Amniotic stem cell (primary cell): ENCODE data around the gene WNK1.
"Not testable (repeated sequence)": the region's sequence is repeated elsewhere in the genome, so short reads cannot be mapped to it uniquely, and the experiment has no call there.

Experiments
- DNase-seq: peaks from one replicate; lab custom pipeline; 2025; lab: John Stamatoyannopoulos, UW

Gene WNK1

GRCh38 chr12:912466-913235 is 160.3 kb downstream of the WNK1 start:
- no peak for DNase-seq

- DNase-seq: peak; percentile 12
Measured at GRCh38 chr12:913919-914698, 161.7 kb downstream of the WNK1 start.

- DNase-seq: no peak
Measured at GRCh38 chr12:915090-915489, 162.7 kb downstream of the WNK1 start.

- no peak for DNase-seq
Measured at GRCh38 chr12:916240-916639, 163.9 kb downstream of the WNK1 start.

GRCh38 chr12:916712-917445 is 164.5 kb downstream of the WNK1 start:
- DNase-seq: no peak

- no peak for DNase-seq
Measured at GRCh38 chr12:920676-921075, 168.3 kb downstream of the WNK1 start.

GRCh38 chr12:922285-922684 is 169.9 kb downstream of the WNK1 start:
- no peak for DNase-seq

GRCh38 chr12:926641-927040 is 174.3 kb downstream of the WNK1 start:
- no peak for DNase-seq

GRCh38 chr12:931060-931459 is 178.7 kb downstream of the WNK1 start:
- DNase-seq: no peak

GRCh38 chr12:931591-931990 is 179.2 kb downstream of the WNK1 start:
- DNase-seq: no peak

GRCh38 chr12:935891-936290 is 183.5 kb downstream of the WNK1 start:
- not testable (repeated sequence) for DNase-seq

GRCh38 chr12:936377-937345 is 184.3 kb downstream of the WNK1 start:
- no peak for DNase-seq

- no peak for DNase-seq
Measured at GRCh38 chr12:938810-939209, 186.4 kb downstream of the WNK1 start.

- no peak for DNase-seq
Measured at GRCh38 chr12:943051-943450, 190.7 kb downstream of the WNK1 start.

GRCh38 chr12:944211-944610 is 191.8 kb downstream of the WNK1 start:
- no peak for DNase-seq

- DNase-seq: no peak
Measured at GRCh38 chr12:946212-946611, 193.8 kb downstream of the WNK1 start.

GRCh38 chr12:946631-947030 is 194.3 kb downstream of the WNK1 start:
- no peak for DNase-seq

- DNase-seq: no peak
Measured at GRCh38 chr12:948238-948637, 195.9 kb downstream of the WNK1 start.

- peak; percentile 98 for DNase-seq
Measured at GRCh38 chr12:949453-950191, 197.2 kb downstream of the WNK1 start, which contains the start of gene RAD52. Gene RAD52, minus strand, starts transcription at chr12:949694. Its CDS starts 16,636 bp downstream, at chr12:933058.

GRCh38 chr12:951176-951575 is 198.8 kb downstream of the WNK1 start:
- no peak for DNase-seq

- no peak for DNase-seq
Measured at GRCh38 chr12:953776-954175, 201.4 kb downstream of the WNK1 start.
